Embryonic facial prominence (tissue), 1 donor: Measurements from ENCODE around the gene APOBEC2.

Experiments used
- DNase-seq: peaks from one replicate; pipeline ENCODE4 v3.0.0-alpha.2; 2016; ENCODE audit errors: extremely low spot score

The APOBEC2 gene

DNA sequence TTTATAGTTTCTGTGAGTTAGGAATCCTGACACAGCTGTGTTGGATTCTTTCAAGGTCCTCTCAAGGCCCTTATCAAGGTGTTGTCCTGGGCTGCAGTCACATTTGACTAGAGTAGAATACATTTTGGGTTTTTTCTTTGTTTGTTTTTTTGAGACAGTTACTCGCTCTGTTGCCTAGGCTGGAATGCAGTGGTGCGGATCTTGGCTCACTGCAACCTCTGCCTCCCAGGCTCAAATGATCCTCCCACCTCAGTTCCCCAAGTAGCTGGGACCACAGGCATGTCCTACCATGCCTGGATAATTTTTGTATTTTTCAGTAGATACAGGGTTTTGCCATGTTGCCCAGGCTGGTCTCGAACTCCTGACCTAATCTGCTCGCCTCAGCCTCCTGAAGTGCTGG is 35.4 kb downstream of the APOBEC2 start:
- DNase-seq: no peak

- DNase-seq: no peak
Observed at GRCh38 chr6:41090841-41091761, 38.1 kb downstream of the APOBEC2 start.

DNA sequence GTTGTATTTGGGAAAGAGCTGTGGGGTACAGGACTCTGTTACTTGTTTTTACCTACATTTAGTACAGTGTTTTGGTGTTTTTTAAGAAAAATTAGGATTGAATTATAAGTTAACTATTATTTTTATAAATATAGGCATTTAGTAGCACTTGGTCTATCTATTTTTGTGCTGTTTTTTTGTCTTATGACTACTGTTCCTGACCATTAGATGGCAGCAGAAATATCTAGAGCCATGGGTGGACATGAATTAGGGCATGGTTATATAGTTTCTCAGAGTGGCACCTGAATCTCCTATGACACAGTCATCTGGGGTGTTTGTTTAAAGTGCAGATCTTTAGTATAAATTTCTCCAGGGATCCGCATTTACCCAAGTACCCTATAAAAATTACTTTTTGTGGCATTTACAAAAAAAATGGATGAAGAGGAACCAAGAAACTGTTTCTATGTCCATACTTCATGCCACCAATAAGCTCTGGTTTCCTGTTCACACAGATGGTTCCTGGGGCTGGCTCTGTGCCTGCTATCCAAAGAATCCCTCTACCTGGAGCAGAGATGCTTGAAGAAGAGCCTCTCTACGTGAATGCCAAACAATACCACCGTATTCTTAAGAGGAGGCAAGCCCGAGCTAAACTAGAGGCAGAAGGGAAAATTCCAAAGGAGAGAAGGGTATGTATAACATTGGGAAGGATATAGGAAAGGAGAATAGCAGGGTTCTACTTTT is 39.6 kb downstream of the APOBEC2 start:
- no peak for DNase-seq

DNA sequence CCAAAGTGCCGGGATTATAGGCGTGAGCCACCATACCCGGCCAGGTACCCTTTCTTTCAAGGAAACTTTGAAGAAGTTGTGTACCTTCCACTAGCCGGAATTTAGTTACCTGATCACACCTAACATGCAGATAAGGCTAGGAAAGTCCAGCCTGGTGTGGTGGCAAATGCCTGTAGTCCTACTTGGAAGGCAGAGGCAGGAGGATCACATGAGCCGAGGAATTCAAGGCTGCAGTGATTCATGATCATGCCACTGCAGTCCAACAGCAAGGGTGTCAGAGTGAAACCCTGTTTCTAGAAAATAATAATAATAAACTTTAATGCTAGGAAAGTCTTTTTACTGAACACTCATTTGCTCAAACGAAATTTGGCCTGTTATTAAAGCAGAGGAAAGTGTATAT is 40.7 kb downstream of the APOBEC2 start:
- no peak for DNase-seq

DNA sequence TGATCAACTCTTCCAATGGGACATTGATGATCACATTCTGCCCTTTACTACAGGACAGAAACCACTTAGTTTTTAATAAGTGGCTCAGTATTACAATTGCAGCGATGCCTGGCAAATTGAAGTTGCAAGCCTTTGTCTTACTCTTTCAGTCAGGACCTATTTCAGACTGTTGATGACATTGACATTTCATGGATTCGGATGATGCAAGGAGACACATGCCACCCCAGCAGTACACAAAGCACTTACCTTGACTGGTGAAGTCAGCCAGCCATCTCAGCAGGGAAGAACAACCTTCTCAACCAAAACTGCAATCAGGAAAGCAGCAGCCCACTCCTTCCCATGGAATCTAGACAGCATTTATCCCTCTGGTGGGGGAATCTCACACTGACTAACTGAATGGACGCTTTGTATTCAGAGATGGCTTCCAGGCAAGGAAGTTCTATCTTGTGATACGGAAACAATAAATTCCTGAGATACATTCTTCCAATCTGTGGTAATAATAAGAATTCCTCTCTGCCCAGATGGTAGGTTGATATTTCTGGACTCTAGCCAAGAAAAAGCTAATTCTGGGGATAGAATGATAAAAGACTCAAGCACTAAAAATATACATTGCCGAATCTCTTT is 44.6 kb downstream of the APOBEC2 start:
- DNase-seq: no peak

DNA sequence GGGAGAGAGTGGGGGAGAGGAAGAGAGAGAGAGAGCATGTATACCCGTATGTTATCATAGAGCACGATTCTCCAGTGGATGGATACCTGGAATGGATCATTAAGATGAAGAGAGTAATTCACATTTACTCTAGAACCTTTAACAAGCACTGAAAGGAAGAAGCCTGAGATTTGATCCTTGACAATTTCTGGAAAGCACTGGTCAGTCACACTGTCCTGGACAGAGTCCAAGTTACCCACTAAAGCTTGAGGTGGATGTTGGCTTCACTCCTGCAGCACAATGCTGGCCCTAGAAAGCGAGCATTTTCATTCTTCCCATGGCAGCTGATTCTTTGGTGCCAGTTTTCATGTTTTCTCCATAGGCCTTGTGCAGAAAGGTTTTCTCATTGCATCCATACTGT is 45.4 kb downstream of the APOBEC2 start:
- no peak for DNase-seq

DNA sequence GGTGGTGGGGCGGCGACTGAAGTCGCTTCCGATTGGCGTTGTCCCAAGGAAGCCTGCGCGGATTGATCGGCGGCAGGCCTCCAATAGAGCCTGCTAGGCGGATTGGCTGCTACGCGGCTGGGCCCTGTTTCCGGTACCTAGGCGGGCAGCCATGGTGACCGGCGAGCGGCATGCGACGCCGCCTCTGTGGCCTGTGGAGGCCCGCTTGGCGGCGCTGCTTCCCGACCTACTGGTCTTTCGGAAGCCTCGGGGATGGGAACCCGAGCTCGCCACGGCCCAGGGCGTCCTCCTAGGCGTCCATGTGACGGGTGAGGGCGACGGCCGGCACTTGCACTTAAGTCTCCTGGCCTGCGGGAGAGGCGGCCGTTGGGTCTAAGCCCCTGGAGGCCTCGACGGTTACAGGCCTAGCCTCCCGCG is 47.9 kb downstream of the APOBEC2 start:
- DNase-seq: no peak

GRCh38 chr6:41103847-41104246 is 50.8 kb downstream of the APOBEC2 start:
- DNase-seq: no peak

GRCh38 chr6:41111017-41111416 is 58.0 kb downstream of the APOBEC2 start:
- no peak for DNase-seq
